ENCODE results near the gene UBXN2A.

Gene UBXN2A

GRCh38 chr2:24020244-24020643 is 80.0 kb downstream of the UBXN2A start:
- Histone ChIP-seq H3K9me2 (ENCODE audit: low read depth, low read length) (no peaks in the 10 kb centered on the region), H3K9ac (ENCODE audit: low read length) (no peak overlapping the region), H3K4me3 (ENCODE audit: low read depth, low read length, poor library complexity, severe bottlenecking) (no peak overlapping the region), H3F3A (ENCODE audit: insufficient read depth, low read length) (no peaks in the 10 kb centered on the region), H2AFZ (ENCODE audit: low read length) (no peak overlapping the region), H4K20me1 (ENCODE audit: insufficient read depth, low read length) (no peaks in the 10 kb centered on the region), H3K36me3 (ENCODE audit: insufficient read depth, low read length) (peaks cover 13% of the 10 kb centered on the region; the same call in 1 of the 2 replicates), H3K79me2 (ENCODE audit: insufficient read depth, low read length) (no peaks in the 10 kb centered on the region), H3K27ac (ENCODE audit: low read depth, low read length, poor library complexity, severe bottlenecking) (no peak overlapping the region), H3K27me3 (ENCODE audit: insufficient read depth, low read length) (no peaks in the 10 kb centered on the region), H3K9me3 (ENCODE audit: low read length) (no peaks in the 10 kb centered on the region), H3K4me1 (ENCODE audit: insufficient read depth, low read length, severe bottlenecking) (no peaks in the 10 kb centered on the region), H3K4me2 (ENCODE audit: low read length) (no peak overlapping the region)
- TF ChIP-seq CTCF (IDR thresholded peaks at IDR 0.05; ENCODE audit: low read length): no peak
- TF ChIP-seq EZH2 (IDR thresholded peaks at IDR 0.05; ENCODE audit: borderline replicate concordance, low read length): no peak

DNA sequence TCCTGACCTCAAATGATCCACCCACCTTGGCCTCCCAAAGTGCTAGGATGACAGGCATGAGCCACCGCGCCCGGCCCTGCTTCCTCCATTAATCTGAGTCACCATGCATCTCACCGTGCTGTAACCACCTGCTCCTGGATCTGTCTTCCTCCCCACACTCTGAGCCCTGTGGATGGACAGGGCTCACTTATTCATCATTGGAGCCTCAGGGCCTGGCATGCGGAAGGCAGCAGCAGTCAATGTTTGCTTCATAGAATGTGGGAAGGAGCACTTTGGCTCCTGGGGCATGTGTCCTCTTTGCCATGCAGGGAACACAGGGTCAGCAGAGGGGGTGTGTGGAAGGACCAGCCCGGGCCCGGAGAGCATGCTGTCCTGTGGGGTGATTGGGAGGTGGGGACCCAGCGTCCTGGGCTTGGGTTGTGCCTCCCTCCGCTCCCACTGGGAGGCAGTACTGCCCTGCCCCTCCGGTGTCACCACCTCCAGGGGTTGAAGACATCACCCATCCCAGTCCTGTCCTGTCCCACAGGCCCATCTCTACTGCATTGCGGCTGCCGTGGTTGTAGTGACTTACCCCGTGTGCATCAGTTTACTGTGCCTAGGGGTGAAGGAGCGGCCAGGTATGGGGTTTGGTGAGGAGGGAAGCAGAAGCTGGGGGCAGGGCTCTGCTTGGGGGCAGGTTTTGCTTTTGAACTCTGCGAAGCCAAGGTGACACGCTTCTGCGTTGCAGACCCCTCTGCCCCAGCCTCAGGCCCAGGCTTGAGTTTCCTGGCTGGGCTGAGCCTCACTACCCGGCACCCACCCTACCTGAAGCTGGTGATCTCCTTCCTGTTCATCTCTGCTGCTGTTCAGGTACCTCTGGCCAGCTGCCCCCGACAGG is 81.1 kb downstream of the UBXN2A start:
- H3K9ac ChIP-seq (ENCODE audit: low read length): no peak overlapping the region
- H3K27me3 ChIP-seq (ENCODE audit: insufficient read depth, low read length): no peaks in the 10 kb centered on the region
- H3K36me3 ChIP-seq (ENCODE audit: insufficient read depth, low read length): peaks cover 16% of the 10 kb centered on the region; the same call in 1 of the 2 replicates
- no peaks in the 10 kb centered on the region for H3K79me2 ChIP-seq (ENCODE audit: insufficient read depth, low read length)
- H2AFZ ChIP-seq (ENCODE audit: low read length): no peak overlapping the region
- no peak overlapping the region for H3K4me2 ChIP-seq (ENCODE audit: low read length)
- H4K20me1 ChIP-seq (ENCODE audit: insufficient read depth, low read length): no peaks in the 10 kb centered on the region
- TF ChIP-seq CTCF (IDR thresholded peaks at IDR 0.05; ENCODE audit: low read length) (peak; percentile 48; the same call in 1 of the 2 replicates), EZH2 (IDR thresholded peaks at IDR 0.05; ENCODE audit: borderline replicate concordance, low read length) (no peak)
- H3K4me3 ChIP-seq (ENCODE audit: low read depth, low read length, poor library complexity, severe bottlenecking): no peak overlapping the region
- H3K9me2 ChIP-seq (ENCODE audit: low read depth, low read length): no peaks in the 10 kb centered on the region
- no peaks in the 10 kb centered on the region for H3F3A ChIP-seq (ENCODE audit: insufficient read depth, low read length)
- no peaks in the 10 kb centered on the region for H3K9me3 ChIP-seq (ENCODE audit: low read length)
- H3K27ac ChIP-seq (ENCODE audit: low read depth, low read length, poor library complexity, severe bottlenecking): no peak overlapping the region
- H3K4me1 ChIP-seq (ENCODE audit: insufficient read depth, low read length, severe bottlenecking): no peaks in the 10 kb centered on the region

DNA sequence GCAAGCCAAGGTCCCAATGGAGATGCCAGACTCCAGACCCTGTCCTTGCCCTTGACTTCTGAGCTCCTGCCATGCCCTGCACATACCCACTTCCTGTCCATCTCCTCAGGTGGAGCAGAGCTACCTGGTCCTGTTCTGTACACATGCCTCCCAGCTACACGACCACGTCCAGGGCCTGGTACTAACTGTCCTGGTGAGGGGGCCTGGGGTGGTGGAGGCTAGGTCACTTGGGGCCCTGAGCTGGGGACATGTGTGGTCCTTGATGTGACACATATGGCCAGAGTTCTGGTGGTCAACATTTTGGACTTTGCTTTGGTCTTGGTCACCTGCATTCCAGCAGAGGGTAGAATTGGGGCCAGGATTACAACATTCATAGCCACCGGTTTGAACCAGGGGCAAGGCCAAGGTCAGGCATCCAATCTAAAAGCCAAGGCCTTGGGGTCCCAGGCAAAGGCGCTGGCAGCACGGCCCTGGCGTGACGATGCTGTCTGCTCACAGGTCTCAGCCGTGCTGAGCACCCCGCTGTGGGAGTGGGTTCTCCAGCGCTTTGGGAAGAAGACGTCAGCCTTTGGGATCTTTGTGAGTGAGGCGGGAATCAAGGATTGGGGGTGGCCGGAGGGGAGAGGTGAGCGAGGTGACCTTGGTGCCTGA is 82.2 kb downstream of the UBXN2A start:
- Histone ChIP-seq H3K27ac (ENCODE audit: low read depth, low read length, poor library complexity, severe bottlenecking) (no peak overlapping the region), H3K9ac (ENCODE audit: low read length) (no peak overlapping the region), H3K79me2 (ENCODE audit: insufficient read depth, low read length) (no peaks in the 10 kb centered on the region), H3K4me1 (ENCODE audit: insufficient read depth, low read length, severe bottlenecking) (no peaks in the 10 kb centered on the region), H2AFZ (ENCODE audit: low read length) (no peak overlapping the region), H3K9me3 (ENCODE audit: low read length) (no peaks in the 10 kb centered on the region), H4K20me1 (ENCODE audit: insufficient read depth, low read length) (no peaks in the 10 kb centered on the region), H3K27me3 (ENCODE audit: insufficient read depth, low read length) (no peaks in the 10 kb centered on the region), H3K4me3 (ENCODE audit: low read depth, low read length, poor library complexity, severe bottlenecking) (no peak overlapping the region), H3F3A (ENCODE audit: insufficient read depth, low read length) (no peaks in the 10 kb centered on the region), H3K36me3 (ENCODE audit: insufficient read depth, low read length) (peaks cover 20% of the 10 kb centered on the region; the same call in 1 of the 2 replicates), H3K9me2 (ENCODE audit: low read depth, low read length) (no peaks in the 10 kb centered on the region), H3K4me2 (ENCODE audit: low read length) (no peak overlapping the region)
- no peak for TF ChIP-seq CTCF (IDR thresholded peaks at IDR 0.05; ENCODE audit: low read length)
- no peak for TF ChIP-seq EZH2 (IDR thresholded peaks at IDR 0.05; ENCODE audit: borderline replicate concordance, low read length)

Measured in OCI-LY1 (cell line).